SW480 (cell line): Measurements from ENCODE around the gene DRG1.
A peak's percentile ranks its signal among the peaks of the same experiment; 100 is the strongest.
"Not testable (repeated sequence)": the region's sequence is repeated elsewhere in the genome, so short reads cannot be mapped to it uniquely, and the experiment has no call there.

ENCODE experiments used
- DNase-seq: peaks from one replicate; pipeline ENCODE4 v3.0.0-alpha.2; 2016; ENCODE audit warnings: low spot score

DRG1 gene

DNA sequence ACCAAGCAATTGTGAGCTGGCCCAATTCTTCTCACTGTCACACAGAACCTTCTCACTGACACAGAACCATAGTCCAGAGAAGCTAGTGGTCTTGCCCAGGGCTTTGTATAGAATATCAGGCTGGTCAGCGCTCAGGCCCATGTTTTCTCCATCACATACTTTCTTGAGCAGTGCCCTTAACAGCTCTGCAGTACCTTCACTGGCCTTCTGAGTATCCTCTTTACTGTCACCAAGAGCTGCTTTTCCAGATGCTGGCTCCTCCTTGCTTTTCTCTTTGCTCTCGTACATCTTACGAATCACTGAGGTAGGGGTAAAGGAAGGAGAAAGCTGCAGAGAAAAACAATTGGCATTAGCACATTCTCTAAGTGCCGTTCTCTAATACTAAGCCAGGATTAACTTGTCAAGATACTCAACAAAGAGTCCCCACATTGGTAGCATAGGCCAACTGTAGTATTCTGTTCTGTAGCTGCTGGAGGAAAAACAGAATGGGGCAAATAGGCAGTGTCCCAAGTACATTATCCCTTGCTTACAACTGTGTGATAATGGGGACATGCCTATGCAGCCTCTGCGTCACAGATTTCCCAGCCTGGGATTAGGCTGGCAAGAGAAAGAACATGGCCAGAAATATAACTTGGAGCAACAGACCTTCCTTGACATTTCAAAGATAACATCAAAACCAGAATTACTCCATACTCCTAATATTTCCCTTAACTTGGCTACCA, 43.5 kb downstream of the DRG1 start:
- no peak for DNase-seq

DNA sequence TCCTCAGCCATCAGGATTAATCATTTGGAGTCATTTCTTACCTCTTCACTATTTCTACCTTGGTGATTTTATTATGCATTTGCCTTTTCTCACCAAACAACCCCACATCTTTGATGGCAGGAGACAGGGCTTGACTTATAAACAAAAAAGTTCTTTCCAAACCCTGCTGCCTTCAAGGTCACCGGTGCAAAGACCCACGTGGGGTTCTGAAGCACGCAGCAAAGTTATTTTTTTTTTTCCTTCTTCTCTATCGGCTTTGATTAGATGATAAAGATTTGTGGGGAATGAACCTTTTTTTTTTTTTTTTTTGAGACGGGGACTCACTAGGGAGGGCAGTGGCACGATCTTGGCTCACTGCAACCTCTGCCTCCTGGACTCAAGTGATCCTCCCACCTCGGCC, 44.1 kb downstream of the DRG1 start:
- DNase-seq: no peak

DNA sequence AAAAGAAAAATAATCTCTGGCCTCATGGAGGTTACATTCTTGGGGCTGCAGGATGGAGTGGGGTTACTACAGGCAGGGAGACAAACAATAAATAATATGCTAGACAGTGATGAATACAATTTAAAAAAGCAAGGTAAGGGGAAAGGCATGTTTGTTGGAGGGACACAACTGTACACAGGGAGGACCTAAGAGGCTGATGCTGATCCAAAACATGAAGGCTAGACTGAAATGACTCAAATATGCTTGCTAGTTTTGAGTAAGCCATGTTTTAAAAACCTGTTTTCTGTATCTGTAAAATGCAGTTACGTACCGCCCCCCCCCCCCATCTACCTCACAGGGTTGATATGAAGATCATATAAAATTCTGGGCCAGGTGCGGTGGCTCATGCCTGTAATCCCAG, 46.2 kb downstream of the DRG1 start:
- DNase-seq: no peak

DNA sequence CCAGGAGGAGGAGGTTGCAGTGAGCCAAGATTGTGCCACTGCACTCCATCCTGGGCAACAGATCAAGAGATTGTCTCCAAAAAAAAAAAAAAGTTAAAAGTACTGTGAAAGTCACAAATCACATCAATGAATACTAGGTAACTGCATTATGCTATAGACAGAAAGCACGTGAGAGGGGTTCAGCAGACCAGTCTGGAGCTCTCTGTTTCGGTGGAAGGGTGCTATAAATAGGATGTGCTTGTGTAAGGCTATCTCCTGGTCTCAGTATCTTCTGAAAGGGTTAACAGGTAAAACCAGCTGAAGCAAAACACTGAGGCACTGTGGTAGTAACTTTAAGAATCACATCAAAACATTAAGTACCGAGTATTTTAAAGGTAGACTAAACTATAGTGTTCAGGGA, 46.8 kb downstream of the DRG1 start:
- DNase-seq: no peak

DNA sequence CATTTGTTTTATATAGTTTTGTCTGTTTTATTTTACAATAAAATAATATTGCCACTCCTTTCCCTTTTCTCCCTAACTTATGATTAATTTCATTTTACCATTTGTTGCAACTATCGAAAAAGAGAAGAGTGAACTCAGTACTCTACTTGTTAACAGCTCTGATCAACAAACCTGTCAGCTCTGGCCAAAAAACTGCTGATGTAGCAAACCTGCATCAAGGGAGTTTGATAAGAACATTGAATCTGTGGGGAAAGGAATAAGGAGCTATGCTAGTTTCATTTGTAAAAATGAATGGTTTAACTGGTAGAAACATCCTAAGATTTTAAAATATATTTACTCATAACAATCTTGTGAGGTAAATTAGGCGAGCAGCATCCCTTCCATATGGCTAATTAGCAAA, 47.4 kb downstream of the DRG1 start:
- DNase-seq: no peak

DNA sequence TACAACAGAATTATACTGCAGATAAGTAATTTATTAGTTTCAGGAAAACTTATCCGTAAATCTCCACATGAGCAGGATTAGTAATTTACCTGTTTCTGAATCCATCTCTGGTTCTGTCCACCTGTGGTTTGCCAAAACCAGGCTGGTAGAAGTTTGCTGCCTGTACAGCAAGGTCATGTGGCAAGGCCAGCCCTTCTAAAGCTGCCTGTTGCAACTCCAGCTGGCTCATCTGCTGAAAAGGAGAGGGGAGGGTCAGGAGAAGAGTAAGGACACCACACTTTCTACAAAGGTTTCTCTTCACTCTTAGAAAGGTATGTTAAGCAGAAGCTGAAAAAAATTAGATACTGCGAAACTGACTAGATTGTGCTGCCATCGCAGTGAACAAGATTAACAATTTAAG, 47.9 kb downstream of the DRG1 start:
- no peak for DNase-seq

DNA sequence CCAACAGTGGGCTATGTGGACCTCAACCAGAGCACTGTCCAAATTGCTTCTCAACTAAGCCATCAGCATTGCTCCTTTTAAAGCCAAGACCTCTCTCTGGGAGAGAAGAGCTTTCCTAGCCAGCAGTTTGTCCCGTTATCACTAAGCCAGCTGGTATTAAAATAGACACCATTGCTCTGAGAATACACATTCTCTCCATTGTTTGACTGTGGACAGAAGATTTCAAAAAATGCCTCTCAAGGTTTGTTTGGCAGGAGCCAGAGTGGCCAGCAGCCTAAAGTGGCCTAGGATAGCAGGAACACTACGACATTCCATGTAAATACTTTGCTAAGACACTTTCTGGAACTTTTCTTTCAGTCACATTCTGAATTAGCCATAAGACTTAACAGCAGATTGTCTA, 49.0 kb downstream of the DRG1 start:
- DNase-seq: no peak

DNA sequence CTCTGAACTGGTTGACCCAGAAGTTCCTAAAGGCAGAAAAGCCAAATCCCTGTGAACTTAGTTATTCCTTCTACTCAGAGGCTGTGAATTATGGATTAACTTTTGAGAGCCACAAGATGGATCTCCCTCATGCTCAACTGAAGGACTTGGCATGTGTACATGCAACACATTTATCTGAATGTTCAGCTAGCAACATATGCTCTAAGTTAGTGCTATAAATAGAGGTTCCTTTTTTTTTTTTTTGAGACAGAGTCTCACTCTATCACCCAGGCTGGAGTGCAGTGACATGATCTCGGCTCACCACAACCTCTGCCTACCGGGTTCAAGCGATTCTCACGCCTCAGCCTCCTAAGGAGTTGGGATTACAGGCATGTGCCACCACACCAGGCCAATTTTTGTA, 50.1 kb downstream of the DRG1 start:
- no peak for DNase-seq

DNA sequence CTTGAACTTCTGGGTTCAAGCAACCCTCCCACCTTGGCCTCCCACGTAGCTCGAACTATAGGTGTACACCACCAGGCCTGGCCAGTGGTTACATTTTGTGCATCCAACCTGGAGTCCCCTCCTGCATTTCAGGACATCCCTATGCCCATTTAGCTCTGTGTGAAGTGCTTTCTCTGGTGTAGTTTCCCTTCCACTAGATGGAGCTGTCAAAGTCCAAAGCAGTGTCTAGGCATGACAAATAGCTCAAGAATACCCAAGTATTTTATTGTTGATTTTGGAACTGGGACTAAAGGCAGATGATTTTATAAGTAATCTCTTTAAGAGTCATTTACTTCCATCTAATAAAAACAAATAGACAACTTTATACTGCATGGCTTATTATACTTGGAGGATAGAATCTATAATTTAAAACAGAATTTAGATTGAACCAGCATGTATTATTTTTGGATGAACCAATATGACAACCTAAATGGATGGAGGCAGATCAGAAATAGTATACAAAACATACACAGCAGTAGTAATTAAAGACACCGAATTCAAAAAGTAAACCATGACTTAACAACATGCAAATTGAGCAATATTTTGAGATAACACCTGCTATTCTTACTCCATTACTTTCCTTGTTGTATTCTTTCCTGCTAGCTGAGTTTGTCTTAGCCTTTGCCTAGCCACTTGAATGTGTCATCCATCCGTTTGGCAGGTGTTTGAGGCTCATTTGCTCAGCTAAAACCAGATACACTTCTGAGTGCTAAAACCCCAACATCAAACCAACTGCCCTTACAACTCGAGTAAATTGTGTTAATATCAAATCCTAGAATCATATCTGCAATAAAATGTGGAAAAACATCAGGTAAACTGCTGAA, 52.5 kb downstream of the DRG1 start:
- peak; percentile 20 for DNase-seq

DNA sequence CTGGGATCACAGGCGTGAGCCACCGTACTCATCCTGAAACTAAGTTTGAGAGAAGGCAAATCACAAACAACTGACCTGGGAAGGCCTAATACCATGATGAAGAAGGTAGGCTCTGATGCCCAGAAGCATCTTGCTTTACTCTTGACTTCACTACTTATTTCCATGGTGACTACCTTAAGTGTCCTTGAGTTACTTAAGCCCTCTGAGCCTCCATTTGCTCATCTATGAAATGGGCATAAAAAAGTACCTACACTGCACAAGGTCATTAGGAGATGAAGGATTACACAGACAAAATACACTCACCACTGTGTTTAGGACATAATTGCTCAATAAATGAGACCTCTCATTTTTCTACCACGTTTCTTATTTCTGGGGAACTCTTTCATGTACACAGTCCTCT, 62.3 kb downstream of the DRG1 start:
- no peak for DNase-seq

DNA sequence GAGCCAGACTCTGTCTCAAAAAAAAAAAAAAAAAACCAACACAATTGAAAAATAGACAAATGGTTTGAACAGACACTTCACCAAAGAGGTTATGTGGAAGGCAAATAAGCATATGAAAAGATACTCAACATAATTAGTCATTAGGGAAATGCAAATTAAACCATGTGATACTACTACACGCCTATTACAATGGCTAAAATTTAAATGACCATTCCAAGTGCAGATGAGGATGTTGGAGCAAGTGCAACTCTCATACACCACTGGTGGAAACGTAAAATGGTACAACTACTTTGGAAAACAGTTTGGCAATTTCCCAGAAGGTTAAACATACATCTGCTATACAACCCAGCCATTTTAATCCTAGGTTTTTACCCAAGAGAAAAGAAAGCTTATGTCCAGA, 65.9 kb downstream of the DRG1 start:
- no peak for DNase-seq

DNA sequence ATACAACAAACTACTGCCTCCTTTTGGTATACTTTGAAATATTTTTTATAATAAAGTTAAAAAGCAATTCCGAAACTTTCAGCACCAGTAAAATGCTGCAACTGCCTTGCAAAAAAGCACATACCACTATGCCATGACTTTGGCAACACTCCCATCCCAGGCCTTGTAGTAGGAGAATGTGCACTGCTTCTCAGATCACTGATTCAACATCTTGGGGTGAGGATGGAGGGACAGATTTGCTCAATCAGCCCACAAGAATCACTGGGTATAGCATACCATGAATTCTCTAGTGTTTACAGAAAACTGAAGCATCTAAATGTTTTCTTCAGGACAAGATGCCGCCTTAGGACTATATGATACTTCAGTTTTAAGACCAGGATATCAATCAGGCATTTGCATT, 75.3 kb downstream of the DRG1 start:
- DNase-seq: no peak

DNA sequence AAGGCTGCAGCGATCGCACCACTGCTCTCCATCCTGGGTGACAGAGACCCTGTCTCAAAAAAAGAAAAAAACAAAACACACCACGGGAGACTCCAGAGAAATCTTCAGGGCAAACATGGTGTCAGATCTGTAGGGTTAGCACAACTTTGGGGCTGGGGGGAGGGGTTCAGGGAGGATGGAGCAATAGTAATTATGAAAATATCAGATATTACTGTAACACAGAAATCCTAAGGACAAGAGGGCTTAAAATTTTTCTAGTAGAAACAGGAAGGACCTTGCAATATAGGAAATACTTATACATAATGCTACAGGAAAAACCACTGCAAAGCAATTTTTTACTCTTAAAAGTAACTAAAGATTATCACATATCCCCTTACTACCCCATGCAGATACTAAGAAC, 76.4 kb downstream of the DRG1 start:
- DNase-seq: no peak

DNA sequence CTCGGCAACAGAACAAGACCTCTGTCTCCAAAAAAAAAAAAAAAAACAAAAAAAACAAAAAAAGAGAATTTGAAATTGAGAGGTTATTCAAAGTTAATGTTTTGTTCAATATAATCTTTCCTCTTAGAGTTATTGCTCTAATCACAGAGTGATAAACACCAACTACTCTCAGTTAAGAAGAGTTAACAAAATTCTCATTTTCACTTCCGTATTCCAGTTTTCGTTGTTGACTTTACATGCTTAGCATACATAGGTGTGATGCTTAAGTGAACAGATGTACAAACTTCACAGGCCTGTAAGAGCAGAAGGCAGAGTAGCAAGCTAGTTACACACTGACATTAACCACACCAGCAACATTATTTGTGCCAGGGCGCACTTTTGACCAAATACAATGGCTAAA, 77.9 kb downstream of the DRG1 start:
- DNase-seq: no peak

DNA sequence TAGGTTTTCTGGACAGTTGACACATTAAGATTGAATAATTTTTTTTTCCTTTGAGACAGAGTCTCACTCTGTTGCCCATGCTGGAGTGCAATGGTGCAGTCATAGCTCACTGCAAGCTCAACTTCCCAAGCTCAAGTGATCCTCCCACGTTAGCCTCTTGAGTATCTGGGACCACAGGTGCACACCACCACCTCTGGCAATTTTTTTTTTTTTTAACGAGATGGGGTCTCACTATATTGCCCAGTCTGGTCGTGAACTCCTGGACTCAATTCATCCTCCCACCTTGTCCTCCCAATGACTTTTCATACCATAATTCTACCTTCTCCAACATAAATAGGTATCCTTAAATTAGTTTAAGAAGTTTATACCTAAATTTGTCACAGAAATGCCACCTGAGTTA, 81.7 kb downstream of the DRG1 start:
- DNase-seq: no peak

DNA sequence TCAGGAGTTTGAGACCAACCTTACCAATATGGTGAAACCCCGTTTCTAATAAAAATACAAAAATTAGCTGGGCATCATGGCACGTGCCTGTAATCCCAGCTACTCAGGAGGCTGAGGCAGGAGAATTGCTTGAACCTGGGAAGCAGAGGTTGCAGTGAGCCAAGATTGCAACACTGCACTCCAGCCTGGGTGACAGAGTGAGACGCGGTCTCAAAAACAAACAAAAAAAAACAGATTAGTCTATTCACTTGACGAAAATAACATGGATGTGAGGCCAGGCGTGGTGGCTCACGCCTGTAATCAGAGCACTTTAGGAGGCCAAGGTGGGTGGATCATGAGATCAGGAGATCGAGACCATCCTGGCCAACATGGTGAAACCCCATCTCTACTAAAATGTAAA, 83.1 kb downstream of the DRG1 start:
- DNase-seq: not testable (repeated sequence)
